ENCODE data around the gene XDH. TPM values are rescaled to one million over a fixed set of nuclear protein-coding genes. Genes with fewer than 3 reads are reported as not detected.
A peak's percentile ranks its signal among the peaks of the same experiment; 100 is the strongest.

The XDH gene
- polyA plus RNA-seq = not detected

- Mint-ChIP-seq H3K36me3 (no peaks in the 10 kb centered on the region), H3K4me1 (peaks cover 0 to 8% (median 2%) of the 10 kb centered on the region in 3 donors), H3K4me3 (no peak within 1 kb of the TSS), H3K9me3 (peaks cover 7 to 20% (median 8%) of the 10 kb centered on the region in 3 donors), H3K27ac (no peak within 1 kb of the TSS), H3K27me3 (peaks cover 6% of the 10 kb centered on the region)
Measured at GRCh38 chr2:31414601-31415241, at the start of gene XDH. Gene XDH, minus strand, starts transcription at chr2:31414742. Its CDS starts 76 bp downstream, at chr2:31414666.

- H3K9me3 Mint-ChIP-seq = peaks cover 4 to 30% (median 27%) of the 10 kb centered on the region in 3 donors
- no peaks in the 10 kb centered on the region for H3K36me3 Mint-ChIP-seq
- peaks cover 7% of the 10 kb centered on the region for H3K27me3 Mint-ChIP-seq
- H3K4me3 Mint-ChIP-seq = no peak overlapping the region
- H3K4me1 Mint-ChIP-seq = no peaks in the 10 kb centered on the region
- H3K27ac Mint-ChIP-seq = no peak overlapping the region
Measured at GRCh38 chr2:31457651-31458050, 43.1 kb upstream of the XDH start.

GRCh38 chr2:31446848-31447247, 32.3 kb upstream of the XDH start:
- peaks cover 6% of the 10 kb centered on the region for H3K27me3 Mint-ChIP-seq
- H3K4me1 Mint-ChIP-seq = no peaks in the 10 kb centered on the region
- H3K9me3 Mint-ChIP-seq = peaks cover 4 to 17% (median 15%) of the 10 kb centered on the region in 3 donors
- H3K4me3 Mint-ChIP-seq = no peak overlapping the region
- H3K36me3 Mint-ChIP-seq = no peaks in the 10 kb centered on the region
- no peak overlapping the region for H3K27ac Mint-ChIP-seq

DNA sequence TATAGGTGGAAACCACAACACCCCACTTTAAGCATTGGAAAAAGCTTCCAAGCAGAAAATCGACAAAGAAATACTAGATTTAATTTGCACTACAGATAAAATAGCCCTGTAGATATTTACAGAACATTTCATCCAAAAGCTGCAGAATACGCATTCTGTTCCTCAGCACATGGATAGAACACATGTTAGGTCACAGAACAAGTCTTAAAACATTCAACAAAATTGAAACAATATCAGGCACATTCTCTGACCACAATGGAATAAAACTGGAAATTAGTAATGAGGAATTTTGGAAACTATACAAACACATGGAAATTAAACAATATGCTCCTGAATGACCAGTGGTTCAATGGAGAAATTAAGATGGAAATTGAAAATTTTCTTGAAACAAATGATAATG, 27.8 kb upstream of the XDH start:
- H3K27me3 Mint-ChIP-seq = peaks cover 6% of the 10 kb centered on the region
- no peak overlapping the region for H3K27ac Mint-ChIP-seq
- peaks cover 0 to 12% (median 9%) of the 10 kb centered on the region in 3 donors for H3K9me3 Mint-ChIP-seq
- H3K4me3 Mint-ChIP-seq = no peak overlapping the region
- no peaks in the 10 kb centered on the region for H3K4me1 Mint-ChIP-seq
- no peaks in the 10 kb centered on the region for H3K36me3 Mint-ChIP-seq

DNA sequence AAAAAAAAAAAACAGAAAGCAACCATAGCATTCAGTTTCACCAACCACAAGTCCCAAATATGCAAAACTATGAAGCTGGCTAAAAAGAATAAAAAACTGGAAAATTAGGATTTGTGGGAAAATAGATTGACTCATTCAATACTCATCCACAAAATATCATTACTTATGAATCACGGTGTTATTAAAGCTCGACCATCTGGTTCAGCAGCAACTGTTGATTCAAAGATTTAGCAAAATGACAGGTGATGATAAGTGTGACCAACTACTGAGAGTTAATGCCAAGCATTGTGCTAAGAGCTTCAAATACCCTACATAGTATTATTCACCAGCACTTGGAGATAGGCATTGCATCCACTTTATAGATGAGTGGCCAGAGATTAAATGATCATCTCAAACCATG, 26.2 kb upstream of the XDH start:
- peaks cover 0 to 12% (median 9%) of the 10 kb centered on the region in 3 donors for H3K9me3 Mint-ChIP-seq

DNA sequence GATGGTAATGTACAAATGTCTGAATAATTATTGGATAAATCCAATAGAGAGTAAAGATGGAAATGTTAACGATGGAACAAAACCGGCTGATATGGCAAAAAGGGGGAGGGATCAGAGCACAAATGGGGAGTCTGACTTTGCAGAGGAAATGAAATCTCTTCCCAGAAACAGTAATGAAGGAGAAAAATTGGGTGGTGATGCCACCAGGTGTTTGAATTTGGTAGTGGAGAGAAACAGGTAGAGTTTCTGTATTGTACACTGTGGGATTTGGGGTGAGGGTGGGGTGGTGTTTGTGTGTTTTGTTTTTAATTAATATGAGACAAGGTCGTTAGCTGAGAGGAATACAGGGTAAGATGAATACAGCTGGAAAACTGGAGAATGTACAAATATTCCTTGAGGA, 20.4 kb upstream of the XDH start:
- H3K27me3 Mint-ChIP-seq = peaks cover 2% of the 10 kb centered on the region
- peaks cover 0 to 2% (median 0%) of the 10 kb centered on the region in 3 donors for H3K9me3 Mint-ChIP-seq
- H3K36me3 Mint-ChIP-seq = no peaks in the 10 kb centered on the region
- H3K4me3 Mint-ChIP-seq = no peak overlapping the region
- H3K27ac Mint-ChIP-seq = no peak overlapping the region
- peaks cover 0 to 2% (median 2%) of the 10 kb centered on the region in 3 donors for H3K4me1 Mint-ChIP-seq

More for the DNA sequence above, 26.2 kb upstream of the XDH start:
- Mint-ChIP-seq H3K27ac (no peak overlapping the region), H3K27me3 (peaks cover 6% of the 10 kb centered on the region), H3K4me1 (no peaks in the 10 kb centered on the region), H3K4me3 (no peak overlapping the region), H3K36me3 (no peaks in the 10 kb centered on the region)

- peaks cover 0 to 4% (median 2%) of the 10 kb centered on the region in 3 donors for H3K4me1 Mint-ChIP-seq
- peaks cover 5% of the 10 kb centered on the region for H3K27me3 Mint-ChIP-seq
- H3K9me3 Mint-ChIP-seq = peaks cover 0 to 2% (median under 1%) of the 10 kb centered on the region in 3 donors
- no peak overlapping the region for H3K27ac Mint-ChIP-seq
- H3K4me3 Mint-ChIP-seq = no peak overlapping the region
- H3K36me3 Mint-ChIP-seq = no peaks in the 10 kb centered on the region
Measured at GRCh38 chr2:31433541-31433940, 19.0 kb upstream of the XDH start.

GRCh38 chr2:31430439-31431165, 16.1 kb upstream of the XDH start:
- Mint-ChIP-seq H3K27me3 (peaks cover 10% of the 10 kb centered on the region), H3K27ac (no peak overlapping the region), H3K4me3 (no peak overlapping the region)

GRCh38 chr2:31429759-31430438, 15.4 kb upstream of the XDH start:
- no peaks in the 10 kb centered on the region for H3K36me3 Mint-ChIP-seq
- H3K4me3 Mint-ChIP-seq = no peak overlapping the region
- peaks cover 0 to 4% (median 2%) of the 10 kb centered on the region in 3 donors for H3K4me1 Mint-ChIP-seq
- H3K27me3 Mint-ChIP-seq = peaks cover 11% of the 10 kb centered on the region
- H3K27ac Mint-ChIP-seq = no peak overlapping the region
- peaks cover 0 to 2% (median 0%) of the 10 kb centered on the region in 3 donors for H3K9me3 Mint-ChIP-seq

More at GRCh38 chr2:31430439-31431165, 16.1 kb upstream of the XDH start:
- H3K4me1 Mint-ChIP-seq = peaks cover 0 to 4% (median 2%) of the 10 kb centered on the region in 3 donors
- H3K36me3 Mint-ChIP-seq = no peaks in the 10 kb centered on the region
- H3K9me3 Mint-ChIP-seq = peaks cover 0 to 2% (median 0%) of the 10 kb centered on the region in 3 donors

DNA sequence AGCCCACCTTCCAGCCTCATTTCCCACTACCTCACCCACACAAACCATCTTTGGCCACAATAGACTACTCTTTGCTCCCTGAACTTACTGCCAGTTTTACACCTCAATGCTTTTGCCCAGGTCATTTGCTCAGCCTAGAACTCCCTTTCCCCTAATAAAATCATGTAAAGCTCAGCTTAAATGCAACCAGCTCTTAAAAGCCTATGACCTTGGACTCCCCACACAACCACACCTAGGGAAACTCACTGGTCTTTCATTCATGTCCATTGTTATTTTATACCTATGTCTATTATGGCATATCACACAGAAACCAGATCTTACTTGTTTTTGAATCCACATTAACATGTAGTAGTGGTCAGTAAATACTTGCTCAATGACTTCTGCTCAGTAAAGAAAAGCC, 14.5 kb upstream of the XDH start:
- Mint-ChIP-seq H3K27me3 (peaks cover 11% of the 10 kb centered on the region), H3K4me1 (peaks cover 0 to 4% (median 2%) of the 10 kb centered on the region in 3 donors), H3K4me3 (no peak overlapping the region), H3K9me3 (peaks cover 0 to 2% (median 0%) of the 10 kb centered on the region in 3 donors), H3K27ac (no peak overlapping the region), H3K36me3 (no peaks in the 10 kb centered on the region)

DNA sequence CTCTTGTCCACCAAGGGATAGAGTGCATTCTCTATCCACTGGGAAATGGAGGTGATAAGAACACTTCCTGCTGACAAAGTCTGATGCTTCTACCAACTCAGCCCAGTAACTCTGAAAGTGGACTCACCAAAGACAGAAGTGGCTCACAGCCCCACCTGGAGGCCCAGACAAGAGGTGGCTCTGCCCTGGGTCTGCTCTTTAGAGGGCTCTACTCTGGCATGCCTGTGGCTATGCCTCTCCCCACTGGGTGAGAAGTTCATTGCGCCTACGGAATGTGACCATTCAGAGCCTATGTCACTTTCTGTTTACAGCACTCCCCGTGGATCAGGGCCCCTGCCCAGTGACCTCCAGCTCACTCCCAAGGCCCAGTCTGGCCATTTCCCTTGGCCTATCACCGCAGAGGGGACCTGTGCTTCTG, 13.5 kb upstream of the XDH start:
- Mint-ChIP-seq H3K4me3 (no peak overlapping the region), H3K27me3 (peaks cover 14% of the 10 kb centered on the region), H3K27ac (no peak overlapping the region)

DNA sequence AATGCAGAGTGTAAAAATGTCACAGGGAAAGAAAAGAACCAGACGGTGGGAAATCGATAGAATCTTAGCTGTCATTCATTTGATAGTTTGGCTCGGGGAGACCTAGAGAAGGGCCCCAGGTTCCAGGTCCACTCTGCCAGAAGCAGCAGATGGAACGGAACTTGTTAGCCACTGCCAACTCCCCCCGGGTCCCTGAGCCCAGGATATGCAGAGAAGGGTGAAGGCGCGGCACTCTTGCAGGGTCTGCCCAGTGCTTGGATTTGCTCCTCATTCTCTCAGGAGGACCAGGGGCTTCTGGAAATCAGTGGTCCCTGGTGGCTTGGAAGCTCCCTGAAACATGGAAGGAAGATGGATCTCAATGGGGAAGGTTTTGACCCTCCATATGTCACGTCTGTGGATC, 11.6 kb upstream of the XDH start:
- no peak overlapping the region for H3K4me3 Mint-ChIP-seq
- no peaks in the 10 kb centered on the region for H3K36me3 Mint-ChIP-seq
- peaks cover 0 to 4% (median 2%) of the 10 kb centered on the region in 3 donors for H3K4me1 Mint-ChIP-seq
- no peak overlapping the region for H3K27ac Mint-ChIP-seq
- peaks cover 0 to 5% (median 4%) of the 10 kb centered on the region in 3 donors for H3K9me3 Mint-ChIP-seq
- H3K27me3 Mint-ChIP-seq = peaks cover 18% of the 10 kb centered on the region

More for the DNA sequence above, 13.5 kb upstream of the XDH start:
- Mint-ChIP-seq H3K36me3 (no peaks in the 10 kb centered on the region), H3K4me1 (peaks cover 0 to 4% (median 2%) of the 10 kb centered on the region in 3 donors), H3K9me3 (peaks cover 0 to 4% (median 2%) of the 10 kb centered on the region in 3 donors)

DNA sequence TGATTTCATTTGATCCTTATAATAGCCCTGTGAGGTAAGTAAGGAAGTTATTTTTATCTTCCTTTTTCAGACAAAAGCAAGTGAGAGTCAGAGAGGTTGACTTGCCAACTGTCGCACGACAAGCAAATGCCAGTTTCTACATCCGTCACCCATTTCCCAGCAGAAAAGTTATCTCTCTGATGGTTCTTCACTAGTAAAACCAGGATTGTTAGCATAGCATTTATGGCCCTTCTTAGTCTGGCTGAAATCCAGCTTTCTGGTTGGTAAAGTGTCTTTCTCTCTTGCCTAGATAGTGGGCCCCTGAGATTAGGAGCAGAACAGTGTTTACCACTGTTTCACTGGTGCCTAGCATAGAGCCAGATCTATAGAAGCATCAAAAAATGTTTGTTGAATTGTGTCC, 7.1 kb upstream of the XDH start:
- H3K4me1 Mint-ChIP-seq = peaks cover 0 to 3% (median 0%) of the 10 kb centered on the region in 3 donors
- peaks cover 9% of the 10 kb centered on the region for H3K27me3 Mint-ChIP-seq
- H3K9me3 Mint-ChIP-seq = peaks cover 9 to 22% (median 15%) of the 10 kb centered on the region in 3 donors
- H3K27ac Mint-ChIP-seq = no peak overlapping the region
- no peaks in the 10 kb centered on the region for H3K36me3 Mint-ChIP-seq
- H3K4me3 Mint-ChIP-seq = peak overlapping the region in 1 of 4 donors; percentile 2

- H3K36me3 Mint-ChIP-seq = no peaks in the 10 kb centered on the region
- peaks cover 0 to 5% (median 0%) of the 10 kb centered on the region in 3 donors for H3K4me1 Mint-ChIP-seq
- no peak overlapping the region for H3K4me3 Mint-ChIP-seq
- peaks cover 9 to 24% (median 15%) of the 10 kb centered on the region in 3 donors for H3K9me3 Mint-ChIP-seq
- peaks cover 9% of the 10 kb centered on the region for H3K27me3 Mint-ChIP-seq
- H3K27ac Mint-ChIP-seq = no peak overlapping the region
Measured at GRCh38 chr2:31420936-31421335, 6.4 kb upstream of the XDH start.

GRCh38 chr2:31419386-31419785, 4.8 kb upstream of the XDH start:
- Mint-ChIP-seq H3K9me3 (peaks cover 9 to 24% (median 15%) of the 10 kb centered on the region in 3 donors), H3K36me3 (no peaks in the 10 kb centered on the region), H3K27me3 (peaks cover 8% of the 10 kb centered on the region)

More at GRCh38 chr2:31419386-31419785, 4.8 kb upstream of the XDH start:
- no peak overlapping the region for H3K4me3 Mint-ChIP-seq
- H3K4me1 Mint-ChIP-seq = peaks cover 0 to 8% (median 2%) of the 10 kb centered on the region in 3 donors
- no peak overlapping the region for H3K27ac Mint-ChIP-seq

Measured in IgD-negative memory B cell (primary cell).